Ishikawa (cell line): ENCODE data around the gene DDX42.

ENCODE experiments used
- CEBPB ChIP-seq: IDR thresholded peaks from 2 replicates; pipeline ENCODE4 v1.6.1; 2012
- CREB1 ChIP-seq: IDR thresholded peaks from 2 replicates; pipeline ENCODE4 v1.6.1; 2012; ENCODE audit warnings: low read depth
- EGR1 ChIP-seq: IDR thresholded peaks from 2 replicates; pipeline ENCODE4 v1.6.1; 2012
- EP300 ChIP-seq: IDR thresholded peaks from 2 replicates; pipeline ENCODE4 v1.6.1; 2012; ENCODE audit warnings: borderline replicate concordance
- FOXM1 ChIP-seq: IDR thresholded peaks from 2 replicates; pipeline ENCODE4 v1.6.1; 2012; ENCODE audit warnings: low read depth, borderline replicate concordance
- MAX ChIP-seq: IDR thresholded peaks from 2 replicates; pipeline ENCODE4 v1.6.1; 2012
- NFIC ChIP-seq: IDR thresholded peaks from 2 replicates; pipeline ENCODE4 v1.6.1; 2012
- RAD21 ChIP-seq: IDR thresholded peaks from 2 replicates; pipeline ENCODE4 v1.6.1; 2012; ENCODE audit warnings: low read depth
- REST ChIP-seq: IDR thresholded peaks from 2 replicates; pipeline ENCODE4 v1.6.1; 2012; ENCODE audit warnings: low read depth, mild to moderate bottlenecking
- TAF1 ChIP-seq: IDR thresholded peaks from 2 replicates; pipeline ENCODE4 v1.6.1; 2012; ENCODE audit warnings: low read depth, mild to moderate bottlenecking
- TCF12 ChIP-seq: IDR thresholded peaks from 2 replicates; pipeline ENCODE4 v1.6.1; 2012; ENCODE audit warnings: low read depth
- TEAD4 ChIP-seq: IDR thresholded peaks from 2 replicates; pipeline ENCODE4 v1.6.1; 2012
- USF1 ChIP-seq: IDR thresholded peaks from 2 replicates; pipeline ENCODE4 v1.6.1; 2012
- YY1 ChIP-seq: IDR thresholded peaks from 2 replicates; pipeline ENCODE4 v1.6.1; 2012; ENCODE audit warnings: low read depth
- ZBTB7A ChIP-seq: IDR thresholded peaks from 2 replicates; pipeline ENCODE4 v1.6.1; 2012; ENCODE audit warnings: low read depth

The DDX42 gene

GRCh38 chr17:63741408-63742173 is 32.4 kb upstream of the DDX42 start, which contains the start of gene STRADA:
Gene STRADA (minus strand): TSS chr17:63741799. CDS start chr17:63728369, 13,430 bp downstream.
- TF ChIP-seq TCF12 (peak; percentile 48), USF1 (no peak), EGR1 (peak; percentile 94), YY1 (no peak), MAX (peak; percentile 88), REST (0 out of 2 replicates have a peak, but pooled peaks have one; percentile 22), ZBTB7A (0 out of 2 replicates have a peak, but pooled peaks have one; percentile 42), FOXM1 (0 out of 2 replicates have a peak, but pooled peaks have one; percentile 35), EP300 (peak; percentile 28; the same call in 1 of the 2 replicates), TEAD4 (0 out of 2 replicates have a peak, but pooled peaks have one; percentile 0), RAD21 (no peak), CREB1 (no peak), TAF1 (peak; percentile 72; the same call in 1 of the 2 replicates)

DNA sequence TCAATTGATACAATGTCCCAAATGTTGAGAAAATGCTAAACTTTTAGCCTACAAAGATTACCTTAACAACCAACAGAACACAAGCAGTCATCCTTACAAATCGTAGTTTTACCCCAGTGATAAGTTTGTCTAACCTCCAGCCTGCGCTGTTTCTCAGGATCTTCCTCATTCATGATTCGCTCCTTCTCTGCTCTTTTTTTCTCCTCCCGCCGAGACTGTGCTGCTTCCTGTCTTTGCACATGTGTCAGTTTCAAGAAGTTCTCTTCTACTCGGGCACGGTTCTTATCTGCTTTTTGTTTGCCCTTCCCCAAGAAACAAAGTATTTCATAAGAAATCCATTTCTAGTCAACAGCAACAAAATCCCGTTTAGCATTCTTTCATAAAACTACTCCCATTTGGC is 22.2 kb upstream of the DDX42 start:
- no peak for TF ChIP-seq FOXM1
- TF ChIP-seq EP300, result no peak
- TF ChIP-seq TAF1, result no peak
- no peak for TF ChIP-seq RAD21
- TF ChIP-seq EGR1, result no peak
- TF ChIP-seq USF1, result no peak
- TF ChIP-seq YY1, result no peak
- TF ChIP-seq TEAD4, result no peak
- no peak for TF ChIP-seq CEBPB
- no peak for TF ChIP-seq CREB1
- TF ChIP-seq TCF12, result no peak
- TF ChIP-seq ZBTB7A, result no peak
- TF ChIP-seq MAX, result no peak

- TF ChIP-seq MAX, result no peak
- TF ChIP-seq EP300, result no peak
- TF ChIP-seq TEAD4, result no peak
- TF ChIP-seq NFIC, result no peak
- no peak for TF ChIP-seq RAD21
- TF ChIP-seq CREB1, result no peak
- no peak for TF ChIP-seq USF1
- TF ChIP-seq TAF1, result no peak
- no peak for TF ChIP-seq TCF12
- no peak for TF ChIP-seq EGR1
- TF ChIP-seq REST, result no peak
- TF ChIP-seq YY1, result no peak
- no peak for TF ChIP-seq CEBPB
- no peak for TF ChIP-seq FOXM1
- TF ChIP-seq ZBTB7A, result no peak
Observed at GRCh38 chr17:63752707-63753106, 21.3 kb upstream of the DDX42 start.

DNA sequence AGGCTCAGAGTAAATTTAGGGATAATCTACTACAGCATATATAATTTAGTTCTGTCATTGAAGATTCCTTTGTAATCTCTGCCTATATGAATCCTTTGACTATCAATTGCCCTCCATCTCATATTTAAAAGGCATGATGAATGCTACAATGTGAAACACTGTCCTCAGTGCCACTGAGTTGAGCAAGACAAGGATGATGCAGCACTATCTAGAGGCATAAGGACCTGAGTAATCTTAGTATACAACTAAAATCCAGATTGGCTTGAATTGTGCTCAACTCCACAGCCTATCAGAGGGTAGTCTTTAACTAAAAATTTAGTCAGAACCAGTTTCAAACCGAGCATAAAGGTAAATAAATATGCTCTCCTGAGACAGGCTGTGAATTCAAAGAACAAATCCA is 20.8 kb upstream of the DDX42 start:
- no peak for TF ChIP-seq REST
- TF ChIP-seq TEAD4, result no peak
- no peak for TF ChIP-seq ZBTB7A
- TF ChIP-seq EGR1, result no peak
- TF ChIP-seq TAF1, result no peak
- no peak for TF ChIP-seq NFIC
- TF ChIP-seq YY1, result no peak
- TF ChIP-seq USF1, result no peak
- TF ChIP-seq FOXM1, result no peak
- TF ChIP-seq CEBPB, result no peak
- no peak for TF ChIP-seq TCF12
- TF ChIP-seq RAD21, result no peak
- no peak for TF ChIP-seq MAX
- no peak for TF ChIP-seq EP300
- no peak for TF ChIP-seq CREB1
